GM23338 (cell line): Measurements from ENCODE around the gene CHMP4A. TPM values are rescaled to one million over a fixed set of nuclear protein-coding genes. Genes with fewer than 3 reads are reported as not detected.

Source experiments
- ATAC-seq: fragments of 200-7000 bp; cut with Tn5 transposase; 3 replicates; pipeline ENCODE4 v1.9.1; 2020
- DNase-seq: peaks from one replicate; pipeline ENCODE4 v3.0.0-alpha.2; 2015; ENCODE audit warnings: low spot score
- H2AFZ ChIP-seq: fragments of 200-600 bp; sonication (generic); 2 replicates; pipeline ENCODE4 v1.8.0; 2016; ENCODE audit warnings: antibody characterized with exemption, mild to moderate bottlenecking, moderate library complexity
- H3F3A ChIP-seq: fragments of 200-600 bp; sonication (generic); replicated peaks from 2 replicates; pipeline ENCODE4 v1.8.0; 2017; ENCODE audit warnings: antibody characterized with exemption, mixed run types, low read depth
- H3K27ac ChIP-seq: fragments of 200-600 bp; sonication (generic); 2 replicates; pipeline ENCODE4 v1.6.1; 2016; ENCODE audit warnings: low read depth
- H3K27me3 ChIP-seq: fragments of 200-600 bp; sonication (generic); 2 replicates; pipeline ENCODE4 v1.8.0; 2016; ENCODE audit warnings: mild to moderate bottlenecking, mixed run types, moderate library complexity; ENCODE audit not compliant: insufficient read depth
- H3K36me3 ChIP-seq: fragments of 200-600 bp; sonication (generic); 2 replicates; pipeline ENCODE4 v1.8.0; 2016; ENCODE audit warnings: mild to moderate bottlenecking; ENCODE audit not compliant: insufficient read depth
- H3K4me1 ChIP-seq: fragments of 200-600 bp; sonication (generic); 2 replicates; pipeline ENCODE4 v1.8.0; 2016; ENCODE audit warnings: mild to moderate bottlenecking, moderate library complexity; ENCODE audit not compliant: insufficient read depth
- H3K4me2 ChIP-seq: fragments of 200-600 bp; sonication (generic); 2 replicates; pipeline ENCODE4 v1.7.1; 2017; ENCODE audit warnings: mixed run types
- H3K4me3 ChIP-seq: fragments of 200-600 bp; sonication (generic); 2 replicates; pipeline ENCODE4 v1.6.1; 2016; ENCODE audit warnings: mixed run types
- H3K79me2 ChIP-seq: fragments of 200-600 bp; sonication (generic); replicated peaks from 2 replicates; pipeline ENCODE4 v1.8.0; 2017; ENCODE audit warnings: mild to moderate bottlenecking; ENCODE audit not compliant: insufficient read depth
- H3K9me2 ChIP-seq: fragments of 200-600 bp; sonication (generic); 2 replicates; pipeline ENCODE4 v1.8.0; 2017; ENCODE audit not compliant: insufficient read depth
- H4K20me1 ChIP-seq: fragments of 200-600 bp; sonication (generic); replicated peaks from 2 replicates; pipeline ENCODE4 v1.8.0; 2017; ENCODE audit warnings: mild to moderate bottlenecking; ENCODE audit not compliant: insufficient read depth
- H3K27ac Mint-ChIP-seq: 2 replicates; pipeline ENCODE4 v1.8.0; 2020; ENCODE audit warnings: inconsistent platforms, mild to moderate bottlenecking, moderate library complexity, mixed read lengths
- H3K27me3 Mint-ChIP-seq: 3 replicates; pipeline ENCODE4 v1.8.0; 2022; ENCODE audit warnings: low read depth, mild to moderate bottlenecking, moderate library complexity, mixed read lengths, inconsistent platforms; ENCODE audit not compliant: insufficient read depth, poor library complexity
- H3K36me3 Mint-ChIP-seq: 3 replicates; pipeline ENCODE4 v1.8.0; 2021; ENCODE audit warnings: low read depth, mild to moderate bottlenecking, inconsistent platforms, moderate library complexity, mixed read lengths
- H3K4me1 Mint-ChIP-seq: 3 replicates; pipeline ENCODE4 v1.8.0; 2020; ENCODE audit warnings: mild to moderate bottlenecking, inconsistent platforms, mixed read lengths
- H3K4me3 Mint-ChIP-seq: 3 replicates; pipeline ENCODE4 v1.8.0; 2021; ENCODE audit warnings: moderate library complexity, mild to moderate bottlenecking, inconsistent platforms, mixed read lengths
- H3K9me3 Mint-ChIP-seq: 3 replicates; pipeline ENCODE4 v1.8.0; 2020; ENCODE audit warnings: moderate library complexity, mild to moderate bottlenecking, inconsistent platforms, mixed read lengths
- CREB1 ChIP-seq: fragments of 250-450 bp; sonication (Bioruptor Pico); IDR thresholded peaks from 2 replicates; pipeline ENCODE4 v1.5.0; 2020; ENCODE audit warnings: low read depth, mild to moderate bottlenecking, moderate library complexity
- CTCF ChIP-seq, 2 experiments: fragments of 200-600 bp in 1 of 2; sonication (generic) in 1 of 2; conservative IDR thresholded peaks; 2 replicates each; pipeline versions ENCODE4 v1.5.1 to v1.6.1; 2016 to 2017; ENCODE audit warnings: antibody characterized with exemption in 2 of 2, low read depth in 2 of 2, mild to moderate bottlenecking in 2 of 2, moderate library complexity in 1 of 2
- ETS1 ChIP-seq: IDR thresholded peaks from 2 replicates; pipeline ENCODE4 v1.6.1; 2016; ENCODE audit warnings: antibody characterized with exemption
- EZH2 ChIP-seq: fragments of 200-600 bp; sonication (generic); IDR thresholded peaks from one replicate; pipeline ENCODE4 v1.8.0; 2017; ENCODE audit warnings: antibody characterized with exemption, mild to moderate bottlenecking, low read depth; ENCODE audit not compliant: unreplicated experiment
- EZH2phosphoT487 ChIP-seq: fragments of 200-600 bp; sonication (generic); IDR thresholded peaks from one replicate; pipeline ENCODE4 v1.8.1; 2018; ENCODE audit warnings: antibody characterized with exemption; ENCODE audit not compliant: unreplicated experiment
- JUNB ChIP-seq: IDR thresholded peaks from one replicate; pipeline ENCODE4 v1.6.1; 2016; ENCODE audit warnings: antibody characterized with exemption; ENCODE audit not compliant: unreplicated experiment
- NANOG ChIP-seq: IDR thresholded peaks from 2 replicates; pipeline ENCODE4 v1.6.1; 2016; ENCODE audit warnings: antibody characterized with exemption, borderline replicate concordance
- POLR2AphosphoS5 ChIP-seq: IDR thresholded peaks from 2 replicates; pipeline ENCODE4 v1.6.1; 2016; ENCODE audit warnings: antibody characterized with exemption, low read depth
- STAT1 ChIP-seq: IDR thresholded peaks from one replicate; pipeline ENCODE4 v1.6.1; 2016; ENCODE audit warnings: antibody characterized with exemption; ENCODE audit not compliant: unreplicated experiment
- ZNF114 ChIP-seq: fragments of 250-450 bp; sonication (Bioruptor Pico); IDR thresholded peaks from 2 replicates; pipeline ENCODE4 v1.5.0; 2020; ENCODE audit warnings: mild to moderate bottlenecking, moderate library complexity
- ZNF331 ChIP-seq: fragments of 250-450 bp; sonication (Bioruptor Pico); IDR thresholded peaks from 2 replicates; pipeline ENCODE4 v1.5.0; 2020; ENCODE audit warnings: low read depth, mild to moderate bottlenecking, moderate library complexity
- polyA plus RNA-seq: library from polyadenylated mRNA; unstranded; fragments of >200 nt; fragmentation: Nextera tagmentation; extraction: Ambion mirVana; gene quantifications from 2 replicates; pipeline ENCODE4 v1.2.1, GENCODE V29; 2016
- total RNA-seq: library from RNA; depleted of rRNA; stranded (reverse); fragments of >200 nt; shearing (Covaris generic); gene quantifications from 2 replicates; pipeline ENCODE4 v1.2.3, GENCODE V29; 2014
- TF ChIP-seq, protein P1 (sequence below): IDR thresholded peaks from one replicate; pipeline ENCODE4 v1.6.1; 2018; ENCODE audit warnings: antibody characterized with exemption; ENCODE audit not compliant: unreplicated experiment

The CHMP4A gene
- total and polyA plus RNA-seq, 2 experiments from 2014 or later, result 19.3 to 36.9 TPM

- Histone ChIP-seq H3K4me2 (no peak overlapping the region), H4K20me1 (no peaks in the 10 kb centered on the region; the same call in 1 of the 2 replicates), H3F3A (peaks cover 5% of the 10 kb centered on the region; the same call in 1 of the 2 replicates), H3K27me3 (no peaks in the 10 kb centered on the region), H3K27ac (no peak overlapping the region), H3K4me1 (0 out of 2 replicates have a peak, but pooled peaks cover 3% of the 10 kb centered on the region), H2AFZ (no peak overlapping the region), H3K9me2 (no peaks in the 10 kb centered on the region), H3K4me3 (no peak overlapping the region), H3K79me2 (no peaks in the 10 kb centered on the region), H3K36me3 (no peaks in the 10 kb centered on the region; the same call in 1 of the 2 replicates)
- H3K27ac Mint-ChIP-seq, result no peak overlapping the region
- TF ChIP-seq NANOG (no peak), CTCF (conservative IDR thresholded peaks at IDR 0.05; ENCODE audit: low read depth in 2 of 2) (no peak), EZH2 (no peak), POLR2AphosphoS5 (no peak), ZNF114 (CRISPR knock-in tag) (no peak), STAT1 (no peak)
- TF ChIP-seq, protein P1, sequence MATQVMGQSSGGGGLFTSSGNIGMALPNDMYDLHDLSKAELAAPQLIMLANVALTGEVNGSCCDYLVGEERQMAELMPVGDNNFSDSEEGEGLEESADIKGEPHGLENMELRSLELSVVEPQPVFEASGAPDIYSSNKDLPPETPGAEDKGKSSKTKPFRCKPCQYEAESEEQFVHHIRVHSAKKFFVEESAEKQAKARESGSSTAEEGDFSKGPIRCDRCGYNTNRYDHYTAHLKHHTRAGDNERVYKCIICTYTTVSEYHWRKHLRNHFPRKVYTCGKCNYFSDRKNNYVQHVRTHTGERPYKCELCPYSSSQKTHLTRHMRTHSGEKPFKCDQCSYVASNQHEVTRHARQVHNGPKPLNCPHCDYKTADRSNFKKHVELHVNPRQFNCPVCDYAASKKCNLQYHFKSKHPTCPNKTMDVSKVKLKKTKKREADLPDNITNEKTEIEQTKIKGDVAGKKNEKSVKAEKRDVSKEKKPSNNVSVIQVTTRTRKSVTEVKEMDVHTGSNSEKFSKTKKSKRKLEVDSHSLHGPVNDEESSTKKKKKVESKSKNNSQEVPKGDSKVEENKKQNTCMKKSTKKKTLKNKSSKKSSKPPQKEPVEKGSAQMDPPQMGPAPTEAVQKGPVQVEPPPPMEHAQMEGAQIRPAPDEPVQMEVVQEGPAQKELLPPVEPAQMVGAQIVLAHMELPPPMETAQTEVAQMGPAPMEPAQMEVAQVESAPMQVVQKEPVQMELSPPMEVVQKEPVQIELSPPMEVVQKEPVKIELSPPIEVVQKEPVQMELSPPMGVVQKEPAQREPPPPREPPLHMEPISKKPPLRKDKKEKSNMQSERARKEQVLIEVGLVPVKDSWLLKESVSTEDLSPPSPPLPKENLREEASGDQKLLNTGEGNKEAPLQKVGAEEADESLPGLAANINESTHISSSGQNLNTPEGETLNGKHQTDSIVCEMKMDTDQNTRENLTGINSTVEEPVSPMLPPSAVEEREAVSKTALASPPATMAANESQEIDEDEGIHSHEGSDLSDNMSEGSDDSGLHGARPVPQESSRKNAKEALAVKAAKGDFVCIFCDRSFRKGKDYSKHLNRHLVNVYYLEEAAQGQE, result no peak
- H3K36me3 Mint-ChIP-seq, result peaks cover 53% of the 10 kb centered on the region
- ATAC-seq, result no peak
- H3K9me3 Mint-ChIP-seq, result no peaks in the 10 kb centered on the region
- DNase-seq, result no peak
- no peak overlapping the region for H3K4me3 Mint-ChIP-seq
- H3K27me3 Mint-ChIP-seq, result peaks cover 26% of the 10 kb centered on the region
- H3K4me1 Mint-ChIP-seq, result 0 out of 3 replicates have a peak, but pooled peaks cover 2% of the 10 kb centered on the region
These were observed 36.1 kb downstream of the CHMP4A start for GRCh38 chr14:24177041-24177825.

DNA sequence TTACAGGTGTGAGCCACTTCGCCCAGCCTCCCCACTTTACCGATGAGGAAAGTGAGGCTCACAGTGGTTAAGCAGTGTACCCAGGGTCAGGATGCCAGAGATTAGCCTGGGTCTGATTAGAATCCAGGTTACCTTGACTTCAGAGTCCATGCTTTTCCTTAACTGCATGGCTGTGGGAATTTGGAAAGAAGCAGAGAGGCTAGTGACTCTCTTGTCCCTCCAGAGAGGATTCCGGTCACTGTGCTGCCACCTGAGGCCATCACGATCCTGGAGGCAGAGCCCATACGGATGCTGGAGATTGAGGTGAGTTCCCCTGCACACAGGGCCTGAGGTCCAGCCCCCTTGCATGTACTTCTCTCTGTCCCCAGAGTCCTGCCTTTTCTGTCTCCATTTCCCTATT is 36.7 kb downstream of the CHMP4A start:
- no peaks in the 10 kb centered on the region; the same call in 1 of the 2 replicates for H3K36me3 ChIP-seq
- H3K79me2 ChIP-seq, result no peaks in the 10 kb centered on the region
- Mint-ChIP-seq H3K36me3 (peaks cover 48% of the 10 kb centered on the region), H3K27me3 (peaks cover 32% of the 10 kb centered on the region), H3K4me1 (0 out of 3 replicates have a peak, but pooled peaks cover 2% of the 10 kb centered on the region), H3K4me3 (no peak overlapping the region), H3K9me3 (no peaks in the 10 kb centered on the region), H3K27ac (no peak overlapping the region)
- H3K27me3 ChIP-seq, result no peaks in the 10 kb centered on the region
- no peak overlapping the region for H3K27ac ChIP-seq
- no peak overlapping the region for H2AFZ ChIP-seq
- ATAC-seq (no peak), DNase-seq (no peak)
- H3K4me3 ChIP-seq, result no peak overlapping the region
- no peak overlapping the region for H3K4me2 ChIP-seq
- H3K4me1 ChIP-seq, result 0 out of 2 replicates have a peak, but pooled peaks cover 3% of the 10 kb centered on the region
- H4K20me1 ChIP-seq, result no peaks in the 10 kb centered on the region; the same call in 1 of the 2 replicates
- H3K9me2 ChIP-seq, result no peaks in the 10 kb centered on the region
- peaks cover 7% of the 10 kb centered on the region; the same call in 1 of the 2 replicates for H3F3A ChIP-seq
- TF ChIP-seq CTCF (conservative IDR thresholded peaks at IDR 0.05; ENCODE audit: low read depth in 2 of 2) (no peak), STAT1 (no peak), ZNF114 (CRISPR knock-in tag) (no peak), ZNF331 (no peak), NANOG (no peak), ETS1 (no peak), CREB1 (no peak), JUNB (no peak), EZH2phosphoT487 (no peak)
